Posterior vena cava (tissue), 2 donors: ENCODE data around the gene RBM15. TPM values are rescaled to one million over a fixed set of nuclear protein-coding genes. Genes with fewer than 3 reads are reported as not detected.

ENCODE experiments used
- DNase-seq: peaks from one replicate; pipeline ENCODE4 v3.0.0-alpha.2; 2020; ENCODE audit warnings: low spot score
- intact Hi-C, 2 donors: fragments of 100-400 bp; cut with DNase I; formaldehyde crosslinking; loops; one replicate each; pipeline versions ENCODE4 v1.14.1 to v1.14.2; 2022 to 2023
- total RNA-seq, 2 donors: library from RNA; stranded (reverse); fragmentation: NEBNext Ultra II Directional; extraction: Animal tissue kit (Norgen Biotek cat#: 25700); gene quantifications; one replicate each; pipeline ENCODE4 v1.2.1, GENCODE V29; 2021
- donor health status: DM: yes; HTN: yes; CAD: no.
- donor health status: DM: yes; HTN: yes; CAD: no.

The RBM15 gene
- total RNA-seq, 2 donors from 2014 or later = 14.8 to 15.9 TPM

GRCh38 chr1:110393286-110393685 is 54.1 kb downstream of the RBM15 start:
- DNase-seq = no peak
- intact Hi-C loops = no loop called here

- intact Hi-C loops = no loop called here
- DNase-seq = no peak
These were observed 54.7 kb downstream of the RBM15 start for GRCh38 chr1:110393691-110394492.

GRCh38 chr1:110394493-110394820 is 55.3 kb downstream of the RBM15 start:
- DNase-seq = no peak
- intact Hi-C loops = no loop called here

Other genes starting within 250 kb of the RBM15 start
- under 1 TPM in 1 of 2 donors, not detected in 1; 0.19 TPM for gene UBL4B, start 226.9 kb upstream of the RBM15 start, total RNA-seq
- 1 to 10 TPM in 1 of 2 donors, under 1 TPM in 1; 0.51 to 1.8 TPM for gene SLC6A17, start 188.9 kb upstream of the RBM15 start, total RNA-seq
- 10 to 100 TPM in 1 of 2 donors, 1 to 10 TPM in 1; 9.3 to 15.5 TPM for gene KCNC4, start 129.1 kb upstream of the RBM15 start, total RNA-seq
- gene SLC16A4, start 51.6 kb downstream of the RBM15 start, total RNA-seq = 1 to 10 TPM; 8.0 to 8.6 TPM
- 10 to 100 TPM; 87.4 to 91.5 TPM for gene LAMTOR5, start 68.3 kb downstream of the RBM15 start, total RNA-seq
- gene PROK1, start 111.8 kb downstream of the RBM15 start, total RNA-seq = under 1 TPM in 1 of 2 donors, not detected in 1; 0.32 TPM
- not detected for gene KCNA10, start 179.8 kb downstream of the RBM15 start, total RNA-seq